Bronchial epithelial cell (primary cell): ENCODE measurements around the gene ISYNA1. TPM values are rescaled to one million over a fixed set of nuclear protein-coding genes. Genes with fewer than 3 reads are reported as not detected.

Source experiments
- DNase-seq: peaks from one replicate; pipeline ENCODE4 v3.0.0-alpha.2; 2010; ENCODE audit warnings: low read depth
- FAIRE-seq: peaks from 2 replicates; lab custom pipeline; 2011; peaks lifted over from hg19 to GRCh38; lab: Jason Lieb, UNC
- H3K27me3 ChIP-seq: 2 replicates; pipeline ENCODE4 v1.5.1; 2011; ENCODE audit warnings: low read length; ENCODE audit not compliant: control insufficient read depth, insufficient read depth
- H3K36me3 ChIP-seq: 2 replicates; pipeline ENCODE4 v1.5.1; 2011; ENCODE audit warnings: low read length; ENCODE audit not compliant: control insufficient read depth, insufficient read depth
- H3K4me3 ChIP-seq: 2 replicates; pipeline ENCODE4 v1.5.1; 2011; ENCODE audit warnings: mild to moderate bottlenecking, low read depth, low read length, control low read depth
- total RNA-seq: library from RNA; depleted of rRNA; stranded (reverse); fragments of >200 nt; gene quantifications from 2 replicates; pipeline ENCODE4 v1.2.1, GENCODE V29; 2014
- TF ChIP-seq, protein P1 (sequence below): IDR thresholded peaks from 2 replicates; pipeline ENCODE4 v1.5.1; 2011; ENCODE audit warnings: mild to moderate bottlenecking, moderate library complexity, low read length, control low read depth, inconsistent platforms; ENCODE audit not compliant: insufficient read depth, severe bottlenecking

The ISYNA1 gene
- total RNA-seq, 1 donor from 2014 or later, result 15.3 TPM

DNA sequence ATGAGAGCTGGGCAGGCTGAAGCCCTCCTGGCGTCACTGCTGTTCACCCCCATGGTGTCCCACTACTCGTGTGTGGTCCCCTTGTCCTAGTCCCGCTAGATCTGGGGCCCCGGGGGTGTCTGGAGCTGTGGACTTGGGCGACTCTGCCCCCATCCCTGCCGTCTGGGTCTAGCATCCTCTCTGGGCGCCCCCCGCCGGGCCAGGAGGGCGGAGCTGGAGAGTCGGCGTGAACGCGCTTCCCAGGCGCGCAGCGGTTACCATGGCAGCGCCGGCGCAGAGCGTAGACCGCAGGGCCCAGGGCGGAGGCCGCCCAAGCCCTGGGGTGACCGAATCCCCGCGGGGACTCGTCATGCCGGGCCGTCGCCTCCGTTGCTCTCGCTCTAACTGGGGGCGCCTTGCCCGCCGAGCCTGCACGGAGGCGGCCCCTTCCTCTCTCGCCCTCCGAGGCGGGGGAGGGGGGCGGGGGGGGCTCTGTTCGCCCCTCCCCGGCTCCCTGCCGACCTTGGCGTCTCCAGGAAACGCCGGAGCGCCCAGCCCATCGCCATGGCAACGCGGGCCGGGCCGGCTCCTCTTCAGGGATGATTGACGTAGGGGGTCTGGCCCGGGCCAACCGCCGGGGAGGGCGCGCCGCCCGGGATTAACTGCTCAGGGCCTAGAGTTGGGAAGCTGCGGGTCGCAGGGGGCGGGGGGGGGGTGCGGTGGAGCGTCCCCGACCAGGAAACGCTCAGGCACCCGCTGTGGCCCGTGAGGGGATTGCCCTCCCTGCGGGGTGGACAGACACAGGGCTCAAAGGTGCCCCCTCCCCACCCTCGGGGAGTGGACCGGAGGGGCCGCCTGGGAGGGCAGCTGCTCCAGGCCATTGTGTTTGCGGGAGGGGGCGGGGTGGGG lies 8.9 kb downstream of the ISYNA1 start:
- FAIRE-seq, result no peak
- TF ChIP-seq, protein P1, sequence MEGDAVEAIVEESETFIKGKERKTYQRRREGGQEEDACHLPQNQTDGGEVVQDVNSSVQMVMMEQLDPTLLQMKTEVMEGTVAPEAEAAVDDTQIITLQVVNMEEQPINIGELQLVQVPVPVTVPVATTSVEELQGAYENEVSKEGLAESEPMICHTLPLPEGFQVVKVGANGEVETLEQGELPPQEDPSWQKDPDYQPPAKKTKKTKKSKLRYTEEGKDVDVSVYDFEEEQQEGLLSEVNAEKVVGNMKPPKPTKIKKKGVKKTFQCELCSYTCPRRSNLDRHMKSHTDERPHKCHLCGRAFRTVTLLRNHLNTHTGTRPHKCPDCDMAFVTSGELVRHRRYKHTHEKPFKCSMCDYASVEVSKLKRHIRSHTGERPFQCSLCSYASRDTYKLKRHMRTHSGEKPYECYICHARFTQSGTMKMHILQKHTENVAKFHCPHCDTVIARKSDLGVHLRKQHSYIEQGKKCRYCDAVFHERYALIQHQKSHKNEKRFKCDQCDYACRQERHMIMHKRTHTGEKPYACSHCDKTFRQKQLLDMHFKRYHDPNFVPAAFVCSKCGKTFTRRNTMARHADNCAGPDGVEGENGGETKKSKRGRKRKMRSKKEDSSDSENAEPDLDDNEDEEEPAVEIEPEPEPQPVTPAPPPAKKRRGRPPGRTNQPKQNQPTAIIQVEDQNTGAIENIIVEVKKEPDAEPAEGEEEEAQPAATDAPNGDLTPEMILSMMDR, result no peak
- H3K27me3 ChIP-seq, result no peaks in the 10 kb centered on the region
- peak overlapping the region; percentile 27 for H3K4me3 ChIP-seq
- no peaks in the 10 kb centered on the region for H3K36me3 ChIP-seq
- DNase-seq, result peak; percentile 37

DNA sequence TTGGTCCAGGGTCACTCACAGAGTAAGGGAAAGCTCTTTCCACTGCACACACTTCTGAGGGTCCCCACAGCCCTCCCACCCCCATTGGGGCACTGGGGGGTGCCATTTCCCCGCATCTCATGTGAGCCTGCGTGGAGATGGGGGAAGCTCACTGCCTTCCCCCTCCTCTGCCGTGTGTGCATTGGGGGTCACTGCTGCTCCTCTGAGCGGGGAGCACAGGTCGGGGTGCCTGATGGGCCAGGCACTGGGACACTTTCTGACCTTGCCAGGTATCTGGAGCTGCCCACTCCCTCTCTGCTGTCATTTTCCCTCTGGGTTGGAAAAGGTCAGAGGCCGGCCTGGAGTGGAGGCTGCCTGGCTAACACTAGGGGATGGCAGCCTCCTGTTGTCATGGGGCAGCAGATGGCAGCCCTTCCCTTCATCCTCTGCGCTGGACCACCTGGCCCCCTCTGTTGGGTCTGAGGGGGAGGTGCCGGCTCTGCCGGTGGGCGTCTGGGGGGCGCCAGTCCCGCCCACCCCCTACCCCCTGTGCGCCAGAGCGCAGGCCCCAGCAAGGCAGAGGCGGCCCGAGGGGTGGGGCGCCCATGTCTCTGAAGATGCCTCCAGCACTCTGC lies 9.7 kb downstream of the ISYNA1 start:
- no peaks in the 10 kb centered on the region for H3K36me3 ChIP-seq
- no peak overlapping the region for H3K4me3 ChIP-seq
- DNase-seq (no peak), FAIRE-seq (no peak)
- H3K27me3 ChIP-seq, result no peaks in the 10 kb centered on the region
- TF ChIP-seq, protein P1, result no peak

DNA sequence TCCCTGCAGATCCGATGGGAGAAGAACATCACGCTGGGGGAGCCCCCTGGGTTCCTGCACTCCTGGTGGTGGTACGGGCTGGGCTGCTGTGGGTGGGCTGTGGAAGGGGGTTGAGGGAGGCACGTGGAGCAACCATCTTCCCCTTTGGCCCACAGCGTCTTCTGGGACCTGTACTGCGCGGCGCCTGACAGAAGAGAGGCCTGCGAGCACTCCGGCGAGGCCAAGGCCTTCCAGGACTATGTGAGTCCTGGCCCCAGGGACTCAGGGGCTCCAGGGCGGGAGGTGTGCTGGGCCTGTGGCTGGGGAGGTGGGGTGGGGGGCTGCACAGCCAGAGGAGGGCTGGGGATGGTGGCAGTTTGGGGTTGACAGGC lies 10.2 kb downstream of the ISYNA1 start:
- Histone ChIP-seq H3K27me3 (no peaks in the 10 kb centered on the region), H3K36me3 (no peaks in the 10 kb centered on the region), H3K4me3 (no peak overlapping the region)
- DNase-seq (no peak), FAIRE-seq (no peak)
- TF ChIP-seq, protein P1, result no peak

DNA sequence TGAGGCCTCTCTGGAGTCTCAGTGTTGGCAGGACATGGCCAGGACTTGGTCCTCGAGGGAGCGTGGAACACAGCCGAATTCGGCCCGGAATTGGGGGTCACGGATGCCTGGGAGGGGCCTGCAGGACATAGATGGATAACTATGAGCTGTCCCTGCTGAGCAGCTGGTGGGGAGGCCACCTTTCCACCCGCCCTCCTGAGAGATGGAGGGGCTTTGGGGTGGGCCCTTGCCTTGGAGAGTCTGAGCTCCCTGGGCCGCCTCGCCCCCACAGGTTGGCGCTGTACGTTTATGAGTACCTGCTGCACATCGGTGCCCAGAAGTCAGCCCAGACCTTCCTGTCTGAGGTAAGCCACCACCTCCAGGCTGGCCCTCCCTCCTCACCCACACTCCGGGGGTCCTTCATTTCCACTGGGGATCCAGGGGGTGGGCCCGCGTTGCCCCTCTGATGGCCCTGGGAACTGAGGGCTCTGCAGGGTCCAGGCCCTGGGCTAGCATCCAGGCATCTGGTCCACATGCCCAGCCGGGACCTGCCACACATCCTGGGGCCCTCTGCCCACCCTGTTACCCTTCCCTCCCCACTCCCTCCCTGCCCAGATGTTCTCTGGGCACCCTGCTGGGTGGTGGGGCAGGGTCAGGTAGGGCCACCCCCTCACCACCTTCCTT lies 10.7 kb downstream of the ISYNA1 start:
- Histone ChIP-seq H3K27me3 (no peaks in the 10 kb centered on the region), H3K36me3 (no peaks in the 10 kb centered on the region), H3K4me3 (no peak overlapping the region)
- FAIRE-seq, result no peak
- TF ChIP-seq, protein P1, result no peak
- DNase-seq, result no peak

DNA sequence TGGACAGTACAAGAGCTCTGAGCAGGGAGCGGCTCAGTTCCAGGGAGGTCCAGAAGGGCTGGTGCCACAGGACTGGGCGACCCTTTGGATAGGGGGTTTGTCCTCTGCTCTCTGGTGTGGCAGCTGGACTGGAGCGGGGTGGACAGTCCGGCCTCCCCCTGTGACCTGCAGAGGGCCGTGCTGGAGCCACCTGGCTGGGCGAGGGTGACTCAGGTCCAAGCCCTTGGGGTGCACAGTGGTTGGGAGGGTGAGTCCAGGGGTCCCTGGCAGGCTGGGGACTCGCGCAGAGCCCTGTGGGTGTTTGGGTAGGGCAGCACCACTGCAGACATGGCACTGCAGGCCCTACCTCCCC lies 11.5 kb downstream of the ISYNA1 start:
- TF ChIP-seq, protein P1, result no peak
- FAIRE-seq, result no peak
- Histone ChIP-seq H3K36me3 (no peaks in the 10 kb centered on the region), H3K27me3 (no peaks in the 10 kb centered on the region), H3K4me3 (no peak overlapping the region)
- DNase-seq, result no peak
